ENCODE measurements around the gene TLL1.

Gene TLL1

GRCh38 chr4:165872461-165873297, at the start of gene TLL1:
TLL1 (plus strand) TSS chr4:165873237; CDS start chr4:165873905, 668 bp downstream.
- no peak for DNase-seq (ENCODE audit: low read depth in 3 of 3)

GRCh38 chr4:165826166-165826565, 46.9 kb upstream of the TLL1 start:
- no peak for DNase-seq (ENCODE audit: low read depth in 3 of 3)

GRCh38 chr4:165827018-165827417, 46.0 kb upstream of the TLL1 start:
- DNase-seq (ENCODE audit: low read depth in 3 of 3): no peak

GRCh38 chr4:165828928-165829327, 44.1 kb upstream of the TLL1 start:
- DNase-seq (ENCODE audit: low read depth in 3 of 3): no peak

- DNase-seq (ENCODE audit: low read depth in 3 of 3): no peak
Observed at GRCh38 chr4:165834116-165834515, 38.9 kb upstream of the TLL1 start.

GRCh38 chr4:165838575-165838974, 34.5 kb upstream of the TLL1 start:
- DNase-seq (ENCODE audit: low read depth in 3 of 3): no peak

GRCh38 chr4:165839615-165840333, 33.3 kb upstream of the TLL1 start:
- DNase-seq (ENCODE audit: low read depth in 3 of 3): no peak

- no peak for DNase-seq (ENCODE audit: low read depth in 3 of 3)
Observed at GRCh38 chr4:165842684-165843083, 30.4 kb upstream of the TLL1 start.

GRCh38 chr4:165844161-165844560, 28.9 kb upstream of the TLL1 start:
- DNase-seq (ENCODE audit: low read depth in 3 of 3): no peak

GRCh38 chr4:165851256-165851655, 21.8 kb upstream of the TLL1 start:
- no peak for DNase-seq (ENCODE audit: low read depth in 3 of 3)

GRCh38 chr4:165855191-165855590, 17.8 kb upstream of the TLL1 start:
- DNase-seq (ENCODE audit: low read depth in 3 of 3): no peak

- DNase-seq (ENCODE audit: low read depth in 3 of 3): no peak
Observed at GRCh38 chr4:165861363-165861762, 11.7 kb upstream of the TLL1 start.

- DNase-seq (ENCODE audit: low read depth in 3 of 3): no peak
Observed at GRCh38 chr4:165864271-165864670, 8.8 kb upstream of the TLL1 start.

- no peak for DNase-seq (ENCODE audit: low read depth in 3 of 3)
Observed at GRCh38 chr4:165866019-165866650, 6.9 kb upstream of the TLL1 start.

- no peak for DNase-seq (ENCODE audit: low read depth in 3 of 3)
Observed at GRCh38 chr4:165867961-165868360, 5.1 kb upstream of the TLL1 start.

- no peak for DNase-seq (ENCODE audit: low read depth in 3 of 3)
Observed at GRCh38 chr4:165873298-165874071, 448 bp downstream of the TLL1 start.

GRCh38 chr4:165874072-165874790, 1.2 kb downstream of the TLL1 start:
- DNase-seq (ENCODE audit: low read depth in 3 of 3): no peak

- DNase-seq (ENCODE audit: low read depth in 3 of 3): no peak
Observed at GRCh38 chr4:165874791-165875371, 1.8 kb downstream of the TLL1 start.

GRCh38 chr4:165875446-165875845, 2.4 kb downstream of the TLL1 start:
- DNase-seq (ENCODE audit: low read depth in 3 of 3): no peak

- DNase-seq (ENCODE audit: low read depth in 3 of 3): no peak
Observed at GRCh38 chr4:165877286-165877685, 4.2 kb downstream of the TLL1 start.

GRCh38 chr4:165879641-165880040, 6.6 kb downstream of the TLL1 start:
- DNase-seq (ENCODE audit: low read depth in 3 of 3): no peak

All from stimulated activated CD4-positive, alpha-beta T cell treated with anti-CD3 and anti-CD28 coated beads, TNF-alpha, amount 100 ng/mL, for 24 hours (primary cell).